GM12878 (cell line): ENCODE measurements around the gene SNX17. TPM values are rescaled to one million over a fixed set of nuclear protein-coding genes. Genes with fewer than 3 reads are reported as not detected.

Experiments used
- ATF7 ChIP-seq: fragments of 450-650 bp; IDR thresholded peaks from 2 replicates; pipeline ENCODE4 v1.6.1; 2016; ENCODE audit warnings: low read depth, mild to moderate bottlenecking
- BCLAF1 ChIP-seq: fragments of 450-650 bp; IDR thresholded peaks from 2 replicates; pipeline ENCODE4 v1.6.1; 2017; ENCODE audit warnings: antibody characterized with exemption, mild to moderate bottlenecking, moderate library complexity
- CHD2 ChIP-seq: IDR thresholded peaks from 2 replicates; pipeline ENCODE4 v1.6.1; 2011; ENCODE audit warnings: low read depth, low read length, improper control_type of control experiment, borderline replicate concordance
- DPF2 ChIP-seq: fragments of 450-650 bp; IDR thresholded peaks from 2 replicates; pipeline ENCODE4 v1.6.1; 2017; ENCODE audit warnings: mild to moderate bottlenecking
- ESRRA ChIP-seq: IDR thresholded peaks from 2 replicates; pipeline ENCODE4 v1.6.1; 2012; ENCODE audit warnings: mild to moderate bottlenecking, low read length, improper control_type of control experiment
- HCFC1 ChIP-seq: fragments of 150-350 bp; IDR thresholded peaks from 2 replicates; pipeline ENCODE4 v1.6.1; 2014; ENCODE audit warnings: low read length
- HDGF ChIP-seq: fragments of 450-650 bp; IDR thresholded peaks from 2 replicates; pipeline ENCODE4 v1.6.1; 2016; ENCODE audit warnings: antibody characterized with exemption
- HSF1 ChIP-seq: fragments of 150-350 bp; IDR thresholded peaks from 2 replicates; pipeline ENCODE4 v1.6.1; 2014; ENCODE audit warnings: mild to moderate bottlenecking, low read depth, low read length
- JUND ChIP-seq: IDR thresholded peaks from 2 replicates; pipeline ENCODE4 v1.6.1; 2012; ENCODE audit warnings: low read depth, mild to moderate bottlenecking, low read length, improper control_type of control experiment, moderate library complexity
- MAX ChIP-seq: IDR thresholded peaks from 2 replicates; pipeline ENCODE4 v1.6.1; 2012; ENCODE audit warnings: low read depth, low read length, improper control_type of control experiment
- MEF2B ChIP-seq: fragments of 450-650 bp; IDR thresholded peaks from 2 replicates; pipeline ENCODE4 v1.6.1; 2018; ENCODE audit warnings: mild to moderate bottlenecking, moderate library complexity; ENCODE audit not compliant: partially characterized antibody, poor library complexity, severe bottlenecking
- MTA3 ChIP-seq: IDR thresholded peaks from 2 replicates; pipeline ENCODE4 v1.6.1; 2012; ENCODE audit warnings: low read length, inconsistent platforms, borderline replicate concordance
- NR2C2 ChIP-seq: IDR thresholded peaks from 2 replicates; pipeline ENCODE4 v1.6.1; 2011; ENCODE audit warnings: borderline replicate concordance, low read depth; ENCODE audit not compliant: control insufficient read depth, insufficient read length
- RCOR1 ChIP-seq: conservative IDR thresholded peaks from 2 replicates; pipeline ENCODE4 v1.6.1; 2012; ENCODE audit warnings: low read depth, low read length, improper control_type of control experiment
- SIX5 ChIP-seq: IDR thresholded peaks from 2 replicates; pipeline ENCODE4 v1.6.1; 2011; ENCODE audit warnings: mild to moderate bottlenecking, low read depth, low read length, moderate library complexity; ENCODE audit not compliant: severe bottlenecking
- STAT1 ChIP-seq: fragments of 450-650 bp; conservative IDR thresholded peaks from 2 replicates; pipeline ENCODE4 v1.6.1; 2014; ENCODE audit warnings: antibody characterized with exemption, mild to moderate bottlenecking
- STAT3 ChIP-seq: IDR thresholded peaks from 2 replicates; pipeline ENCODE4 v1.6.1; 2011; ENCODE audit warnings: low read depth, low read length, improper control_type of control experiment
- ZBTB4 ChIP-seq: fragments of 450-650 bp; formaldehyde crosslinking; IDR thresholded peaks from 2 replicates; pipeline ENCODE4 v1.4.0; 2022; ENCODE audit warnings: mild to moderate bottlenecking, moderate library complexity
- ZNF217 ChIP-seq: fragments of 450-650 bp; IDR thresholded peaks from 2 replicates; pipeline ENCODE4 v1.6.1; 2017; ENCODE audit warnings: antibody characterized with exemption, mild to moderate bottlenecking
- ZNF274 ChIP-seq: IDR thresholded peaks from one replicate; pipeline ENCODE4 v1.8.0; 2011; ENCODE audit not compliant: insufficient read length, insufficient read depth
- ZZZ3 ChIP-seq: IDR thresholded peaks from 2 replicates; pipeline ENCODE4 v1.6.1; 2011; ENCODE audit warnings: low read depth; ENCODE audit not compliant: control insufficient read depth, insufficient read length
- polyA plus RNA-seq, 11 experiments: library from polyadenylated mRNA; depleted of rRNA in 4 of 11; unstranded in 6 of 11; stranded (reverse) in 5 of 11; fragments of >200 nt; fragmentation: Nextera tagmentation in 4 of 11; fragmentation: Illumina TruSeq in 1 of 11; extraction: Ambion mirVana in 4 of 11; extraction: Trizol in 1 of 11; gene quantifications; 1 replicate in 1 of 11; 2 replicates in 10 of 11; pipeline versions ENCODE4 v1.2.1 to v1.2.3, GENCODE V29; 2011 to 2016; ENCODE audit warnings: inconsistent platforms in 2 of 11, missing spikeins in 2 of 11, low read depth in 1 of 11
- total RNA-seq, 4 experiments: library from RNA; depleted of rRNA in 3 of 4; stranded (reverse); fragments of >200 nt in 3 of 4; fragmentation: Illumina TruSeq in 1 of 4; extraction: Trizol in 1 of 4; gene quantifications; 2 replicates each; pipeline versions ENCODE4 v1.2.1 to v1.2.3, GENCODE V29; 2013 to 2021

Gene SNX17
- total and polyA plus RNA-seq, 10 of the 15 experiments (the other 5 are each of a cell fraction or from before 2014, with no cell fraction given): 6.5 to 116 (median 84.4) TPM

- 0 out of 2 replicates have a peak, but pooled peaks have one; percentile 39 for TF ChIP-seq ZNF217
- no peak for TF ChIP-seq ZBTB4
- peak; percentile 9 for TF ChIP-seq MEF2B
- TF ChIP-seq SIX5: peak; percentile 84
- TF ChIP-seq HDGF: peak; percentile 94
- 0 out of 2 replicates have a peak, but pooled peaks have one; percentile 56 for TF ChIP-seq DPF2
- peak; percentile 61; the same call in 1 of the 2 replicates for TF ChIP-seq MAX
- no peak for TF ChIP-seq HSF1
- peak; percentile 67; the same call in 1 of the 2 replicates for TF ChIP-seq ATF7
- peak; percentile 95 for TF ChIP-seq JUND
- TF ChIP-seq MTA3: no peak
- no peak for TF ChIP-seq RCOR1
- TF ChIP-seq ZZZ3: no peak
- TF ChIP-seq NR2C2: no peak
- TF ChIP-seq STAT3: no peak
- TF ChIP-seq ESRRA: no peak
- peak; percentile 84 for TF ChIP-seq BCLAF1
- TF ChIP-seq STAT1: peak; percentile 86; the same call in 1 of the 2 replicates
- peak; percentile 86 for TF ChIP-seq HCFC1
- TF ChIP-seq ZNF274: no peak
- TF ChIP-seq CHD2: peak; percentile 74; the same call in 1 of the 2 replicates
Measured at GRCh38 chr2:27380626-27381545, 10.5 kb downstream of the SNX17 start, which contains the start of gene ZNF513 (continued).
